ENCODE data around the gene PIP4K2C. TPM values are rescaled to one million over a fixed set of nuclear protein-coding genes. Genes with fewer than 3 reads are reported as not detected.

PIP4K2C gene
- total RNA-seq = 21.3 and 33.2 TPM in 2 replicates

GRCh38 chr12:57590864-57591781 lies at the start of gene PIP4K2C:
Gene PIP4K2C, plus strand, starts transcription at chr12:57591192. Its CDS starts 98 bp downstream, at chr12:57591290.
- TF ChIP-seq, protein P1, sequence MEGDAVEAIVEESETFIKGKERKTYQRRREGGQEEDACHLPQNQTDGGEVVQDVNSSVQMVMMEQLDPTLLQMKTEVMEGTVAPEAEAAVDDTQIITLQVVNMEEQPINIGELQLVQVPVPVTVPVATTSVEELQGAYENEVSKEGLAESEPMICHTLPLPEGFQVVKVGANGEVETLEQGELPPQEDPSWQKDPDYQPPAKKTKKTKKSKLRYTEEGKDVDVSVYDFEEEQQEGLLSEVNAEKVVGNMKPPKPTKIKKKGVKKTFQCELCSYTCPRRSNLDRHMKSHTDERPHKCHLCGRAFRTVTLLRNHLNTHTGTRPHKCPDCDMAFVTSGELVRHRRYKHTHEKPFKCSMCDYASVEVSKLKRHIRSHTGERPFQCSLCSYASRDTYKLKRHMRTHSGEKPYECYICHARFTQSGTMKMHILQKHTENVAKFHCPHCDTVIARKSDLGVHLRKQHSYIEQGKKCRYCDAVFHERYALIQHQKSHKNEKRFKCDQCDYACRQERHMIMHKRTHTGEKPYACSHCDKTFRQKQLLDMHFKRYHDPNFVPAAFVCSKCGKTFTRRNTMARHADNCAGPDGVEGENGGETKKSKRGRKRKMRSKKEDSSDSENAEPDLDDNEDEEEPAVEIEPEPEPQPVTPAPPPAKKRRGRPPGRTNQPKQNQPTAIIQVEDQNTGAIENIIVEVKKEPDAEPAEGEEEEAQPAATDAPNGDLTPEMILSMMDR (IDR thresholded peaks at IDR 0.05; ENCODE audit: insufficient read depth, low read depth, low read length) = no peak
- peak within 1 kb of the TSS; percentile 74 for H3K4me3 ChIP-seq (ENCODE audit: low read depth, low read length)
- peak; percentile 51 for DNase-seq (ENCODE audit: low read depth)

DNA sequence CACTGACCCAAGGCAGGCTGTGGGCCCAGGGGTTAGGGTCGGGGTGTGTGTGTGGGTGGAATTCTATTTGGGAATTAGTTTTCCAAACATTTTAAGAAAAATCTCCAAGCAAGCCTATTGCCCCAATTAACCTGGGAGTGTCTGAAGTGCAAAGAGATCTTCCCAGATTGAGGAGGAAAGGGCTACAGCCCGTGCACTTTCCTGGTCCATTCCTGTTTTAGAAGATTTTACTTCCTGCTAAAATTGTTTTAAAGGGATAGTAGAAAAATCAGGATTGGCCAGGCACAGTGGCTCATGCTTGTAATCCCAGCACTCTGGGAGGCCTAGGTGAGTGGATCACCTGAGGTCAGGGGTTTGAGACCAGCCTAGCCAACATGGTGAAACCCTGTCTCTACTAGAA lies 49.3 kb upstream of the PIP4K2C start:
- no peak overlapping the region for H3K4me3 ChIP-seq (ENCODE audit: low read depth, low read length)
- TF ChIP-seq, protein P1 (IDR thresholded peaks at IDR 0.05; ENCODE audit: insufficient read depth, low read depth, low read length) = no peak
- no peak for DNase-seq (ENCODE audit: low read depth)

DNA sequence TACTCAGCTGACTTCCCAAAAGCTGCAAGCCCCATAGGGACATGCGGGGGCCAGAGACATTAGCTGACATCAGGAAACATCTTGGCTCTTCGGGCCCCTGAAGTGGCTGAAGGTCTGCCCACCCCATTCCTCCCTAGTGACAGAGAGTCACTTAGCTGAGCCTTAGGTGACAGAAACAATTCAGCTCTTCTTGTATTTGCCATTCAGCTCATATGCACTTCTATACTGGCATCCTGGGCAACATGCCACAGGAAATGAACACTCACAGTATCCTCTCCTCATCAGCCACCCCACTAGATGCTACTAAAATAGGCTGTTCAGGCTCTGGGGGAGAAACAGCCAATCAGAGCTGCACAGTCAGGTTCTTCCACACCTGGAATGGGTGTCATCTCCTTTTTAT lies 47.4 kb upstream of the PIP4K2C start:
- TF ChIP-seq, protein P1 (IDR thresholded peaks at IDR 0.05; ENCODE audit: insufficient read depth, low read depth, low read length) = no peak
- no peak for DNase-seq (ENCODE audit: low read depth)
- H3K4me3 ChIP-seq (ENCODE audit: low read depth, low read length) = no peak overlapping the region

DNA sequence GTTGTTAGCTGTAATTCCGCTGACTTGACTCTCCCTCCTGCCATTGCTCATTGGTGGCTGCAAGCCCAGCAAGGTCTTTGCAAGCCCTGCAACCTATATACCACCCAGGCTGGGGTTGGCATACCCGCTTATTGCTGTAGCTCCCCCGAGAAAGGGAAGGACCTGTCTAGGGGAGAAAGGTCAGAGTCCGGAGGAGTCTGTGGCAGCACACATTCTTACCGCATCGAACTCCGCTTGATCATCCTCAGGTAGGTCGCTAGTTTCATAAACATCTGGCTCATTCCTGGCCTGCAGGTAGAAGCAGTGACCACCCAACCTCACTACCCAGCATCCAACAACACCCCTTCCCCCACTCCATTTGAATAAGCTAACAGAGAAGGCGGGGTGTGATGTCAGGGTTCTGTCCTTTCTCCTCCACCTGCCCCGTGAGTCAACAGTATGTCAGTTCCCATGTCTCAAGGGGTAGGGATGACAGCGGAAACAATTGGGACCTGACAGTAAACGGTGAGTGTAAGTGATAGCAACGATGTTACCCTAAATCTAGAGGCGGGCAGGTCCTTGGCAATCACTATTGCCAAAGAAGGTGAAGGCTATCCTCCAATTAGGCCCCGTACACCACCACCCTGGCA lies 45.1 kb upstream of the PIP4K2C start:
- no peak for DNase-seq (ENCODE audit: low read depth)
- peak overlapping the region; percentile 93 for H3K4me3 ChIP-seq (ENCODE audit: low read depth, low read length)
- TF ChIP-seq, protein P1 (IDR thresholded peaks at IDR 0.05; ENCODE audit: insufficient read depth, low read depth, low read length) = no peak

DNA sequence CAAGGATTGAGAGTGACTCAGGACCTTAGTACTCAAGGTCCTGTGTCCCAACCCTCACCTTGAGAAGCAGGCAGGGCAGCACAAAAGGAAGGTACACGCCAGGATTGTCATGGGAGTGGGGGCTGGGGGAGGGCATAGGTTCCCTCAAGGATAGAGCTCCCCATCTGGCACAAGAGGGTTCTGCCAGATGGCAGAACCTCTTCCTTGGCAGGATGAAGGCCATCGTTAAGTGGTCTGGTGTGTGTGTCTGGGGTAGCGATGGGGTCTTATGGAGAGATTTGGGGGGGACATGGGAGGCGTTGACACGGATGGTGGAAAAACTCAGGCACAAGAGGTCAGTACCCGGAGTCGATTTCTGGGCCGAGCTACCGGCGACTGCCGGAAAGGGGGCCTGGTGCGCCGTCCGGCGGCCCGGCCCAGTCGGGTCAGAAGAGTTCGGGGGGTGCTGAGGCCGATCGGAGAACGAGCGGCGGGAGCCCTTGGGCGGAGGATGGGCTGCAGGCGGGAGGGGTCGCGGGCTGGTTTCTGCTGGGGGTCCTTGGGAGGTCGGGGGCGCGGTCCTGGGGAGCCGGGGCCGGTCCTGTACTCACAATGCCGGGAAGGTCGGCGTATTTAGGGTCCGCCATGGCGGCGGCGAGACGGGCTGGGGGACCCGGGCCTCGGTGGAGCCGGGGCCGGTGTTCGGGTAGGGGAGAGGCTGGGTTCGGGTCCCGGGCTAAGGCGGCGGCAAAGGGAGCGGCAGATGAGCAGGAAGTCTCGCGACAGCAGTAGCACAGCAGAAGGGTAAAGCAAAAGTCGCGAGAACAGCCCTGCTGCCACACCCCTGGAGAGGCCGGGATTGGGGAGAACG lies 44.3 kb upstream of the PIP4K2C start, which contains the start of gene DCTN2:
DCTN2 (minus strand) TSS at position 755 of the 850 bp plus-strand sequence; CDS start at position 626, 129 bp downstream.
- peak; percentile 97 for DNase-seq (ENCODE audit: low read depth)
- TF ChIP-seq, protein P1 (IDR thresholded peaks at IDR 0.05; ENCODE audit: insufficient read depth, low read depth, low read length) = no peak
- H3K4me3 ChIP-seq (ENCODE audit: low read depth, low read length) = peak within 1 kb of the TSS; percentile 93

DNA sequence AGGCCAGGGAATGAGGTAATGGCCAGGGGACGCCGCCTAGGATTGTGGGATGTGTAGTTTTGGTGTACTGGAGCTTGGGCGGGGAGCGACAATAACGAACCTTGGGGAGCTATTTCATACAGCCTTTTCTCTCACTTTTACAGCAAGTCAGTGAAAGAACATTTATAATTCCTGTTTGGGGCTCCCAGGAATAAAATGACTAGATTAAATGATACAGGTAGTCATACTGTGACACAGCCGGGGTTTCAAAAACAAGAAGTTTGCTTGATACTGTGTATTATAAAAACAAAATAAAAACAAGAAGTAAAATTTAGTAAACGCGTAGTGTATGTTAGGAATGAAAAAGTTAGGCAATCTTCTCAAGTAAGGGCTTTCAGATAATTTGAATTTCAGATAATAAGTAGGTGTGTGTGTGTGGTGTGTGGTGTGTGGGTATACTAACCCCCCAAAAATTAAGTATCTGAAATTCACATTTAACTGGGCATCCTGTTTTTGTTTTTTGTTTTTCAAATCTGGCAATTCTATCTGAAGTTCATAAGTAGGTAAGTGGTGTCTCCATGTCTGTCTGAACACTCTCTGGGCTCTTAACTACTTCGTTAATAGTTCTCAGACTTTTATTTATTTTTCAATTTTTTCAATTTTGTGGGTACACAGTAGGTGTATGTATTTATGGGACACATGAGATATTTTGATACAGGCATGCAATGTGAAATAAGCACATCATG lies 43.5 kb upstream of the PIP4K2C start:
- TF ChIP-seq, protein P1 (IDR thresholded peaks at IDR 0.05; ENCODE audit: insufficient read depth, low read depth, low read length) = no peak
- peak overlapping the region; percentile 93 for H3K4me3 ChIP-seq (ENCODE audit: low read depth, low read length)

More for the DNA sequence above, 43.5 kb upstream of the PIP4K2C start:
- no peak for DNase-seq (ENCODE audit: low read depth)
